HepG2 (cell line): ENCODE data around the gene ATP13A4. TPM values are rescaled to one million over a fixed set of nuclear protein-coding genes. Genes with fewer than 3 reads are reported as not detected.
A peak's percentile ranks its signal among the peaks of the same experiment; 100 is the strongest.

Experiments used
- ATAD3A ChIP-seq: sonication (generic); formaldehyde crosslinking; IDR thresholded peaks from 2 replicates; pipeline ENCODE4 v1.4.0; 2020; ENCODE audit warnings: missing genetic modification reagents
- ATF5 ChIP-seq: sonication (generic); formaldehyde crosslinking; IDR thresholded peaks from 2 replicates; pipeline ENCODE4 v1.4.0; 2020; ENCODE audit warnings: mild to moderate bottlenecking, low read depth, missing genetic modification reagents
- CSRNP2 ChIP-seq: sonication (generic); formaldehyde crosslinking; conservative IDR thresholded peaks from 2 replicates; pipeline ENCODE4 v1.8.0; 2022; ENCODE audit warnings: low read depth, missing genetic modification reagents
- E2F1 ChIP-seq: sonication (generic); formaldehyde crosslinking; IDR thresholded peaks from 2 replicates; pipeline ENCODE4 v1.5.0; 2020; ENCODE audit warnings: missing genetic modification reagents
- KLF11 ChIP-seq: IDR thresholded peaks from 2 replicates; pipeline ENCODE4 v1.6.1; 2016; ENCODE audit warnings: missing compliant biosample characterization
- MLXIP ChIP-seq: sonication (generic); formaldehyde crosslinking; IDR thresholded peaks from 2 replicates; pipeline ENCODE4 v1.9.0; 2021; ENCODE audit warnings: missing genetic modification reagents, borderline replicate concordance
- NFKB2 ChIP-seq: sonication (generic); formaldehyde crosslinking; IDR thresholded peaks from 2 replicates; pipeline ENCODE4 v1.4.0; 2020; ENCODE audit warnings: missing genetic modification reagents, borderline replicate concordance
- NR2F2 ChIP-seq: IDR thresholded peaks from 2 replicates; pipeline ENCODE4 v1.6.1; 2012; ENCODE audit warnings: low read depth, inconsistent platforms, borderline replicate concordance
- ONECUT2 ChIP-seq: sonication (generic); formaldehyde crosslinking; IDR thresholded peaks from 2 replicates; pipeline ENCODE4 v1.4.0; 2020; ENCODE audit warnings: missing genetic modification reagents
- POGZ ChIP-seq: sonication (generic); formaldehyde crosslinking; IDR thresholded peaks from 2 replicates; pipeline ENCODE4 v1.4.0; 2020; ENCODE audit warnings: mild to moderate bottlenecking, missing genetic modification reagents
- RNF2 ChIP-seq: fragments of 450-650 bp; conservative IDR thresholded peaks from 2 replicates; pipeline ENCODE4 v1.6.1; 2016; ENCODE audit warnings: low read depth
- SATB2 ChIP-seq: sonication (generic); formaldehyde crosslinking; IDR thresholded peaks from 2 replicates; pipeline ENCODE4 v1.5.0; 2020; ENCODE audit warnings: missing genetic modification reagents
- SMAD1 ChIP-seq: sonication (generic); formaldehyde crosslinking; IDR thresholded peaks from 2 replicates; pipeline ENCODE4 v1.4.0; 2020; ENCODE audit warnings: missing genetic modification reagents, low read depth, mild to moderate bottlenecking, borderline replicate concordance
- ZBTB43 ChIP-seq: sonication (generic); formaldehyde crosslinking; conservative IDR thresholded peaks from 2 replicates; pipeline ENCODE4 v1.4.0; 2020; ENCODE audit warnings: missing genetic modification reagents
- ZBTB7B ChIP-seq: sonication (generic); formaldehyde crosslinking; IDR thresholded peaks from 2 replicates; pipeline ENCODE4 v1.4.0; 2020; ENCODE audit warnings: missing genetic modification reagents
- ZFYVE20 ChIP-seq: sonication (generic); formaldehyde crosslinking; IDR thresholded peaks from 2 replicates; pipeline ENCODE4 v1.8.0; 2023; ENCODE audit warnings: low read depth, mild to moderate bottlenecking, moderate library complexity, missing genetic modification reagents, borderline replicate concordance
- ZNF550 ChIP-seq: sonication (generic); formaldehyde crosslinking; IDR thresholded peaks from 2 replicates; pipeline ENCODE4 v1.4.0; 2020; ENCODE audit warnings: mild to moderate bottlenecking, missing genetic modification reagents, borderline replicate concordance
- ZNF574 ChIP-seq: sonication (generic); formaldehyde crosslinking; IDR thresholded peaks from 2 replicates; pipeline ENCODE4 v1.4.0; 2020; ENCODE audit warnings: missing genetic modification reagents
- polyA plus RNA-seq, 8 experiments: library from polyadenylated mRNA; depleted of rRNA in 3 of 8; stranded (reverse) in 7 of 8; unstranded in 1 of 8; fragments of >200 nt; fragmentation: Illumina TruSeq in 4 of 8; extraction: Trizol in 4 of 8; gene quantifications; 2 replicates each; pipeline versions ENCODE4 v1.2.1 to v1.2.3, GENCODE V29; 2011 to 2016; ENCODE audit warnings: low read depth in 4 of 8, missing spikeins in 1 of 8, mixed read lengths in 1 of 8; ENCODE audit not compliant: insufficient read depth in 1 of 8
- total RNA-seq, 5 experiments: library from RNA; depleted of rRNA; stranded (reverse); fragments of >200 nt; fragmentation: Illumina TruSeq; extraction: Trizol; gene quantifications; 2 replicates each; pipeline ENCODE4 v1.2.3, GENCODE V29; 2016; ENCODE audit warnings: low read depth in 1 of 5

The ATP13A4 gene
- total and polyA plus RNA-seq, 2 of the 13 experiments (the other 11 are each of a cell fraction or from before 2014, with no cell fraction given): 0.01 to 0.07 TPM

- TF ChIP-seq ZNF574 (CRISPR knock-in tag): peak; percentile 97
- no peak for TF ChIP-seq SATB2 (CRISPR knock-in tag)
- TF ChIP-seq ATAD3A: 0 out of 2 replicates have a peak, but pooled peaks have one; percentile 30
- TF ChIP-seq MLXIP (CRISPR knock-in tag): no peak
- no peak for TF ChIP-seq ZFYVE20 (CRISPR knock-in tag)
- TF ChIP-seq ZBTB7B (CRISPR knock-in tag): 0 out of 2 replicates have a peak, but pooled peaks have one; percentile 72
- peak; percentile 71; the same call in 1 of the 2 replicates for TF ChIP-seq NFKB2 (CRISPR knock-in tag)
- peak; percentile 98; the same call in 1 of the 2 replicates for TF ChIP-seq SMAD1 (CRISPR knock-in tag)
- TF ChIP-seq NR2F2: no peak
- TF ChIP-seq ATF5 (CRISPR knock-in tag): no peak
- TF ChIP-seq E2F1 (CRISPR knock-in tag): peak; percentile 89
- no peak for TF ChIP-seq ONECUT2 (CRISPR knock-in tag)
- no peak for TF ChIP-seq CSRNP2
- peak; percentile 67; the same call in 1 of the 2 replicates for TF ChIP-seq ZBTB43
- 0 out of 2 replicates have a peak, but pooled peaks have one; percentile 74 for TF ChIP-seq KLF11
- peak; percentile 81 for TF ChIP-seq RNF2
- peak; percentile 100 for TF ChIP-seq POGZ
- no peak for TF ChIP-seq ZNF550
Measured at GRCh38 chr3:193592841-193593667, 38.4 kb upstream of the ATP13A4 start, which contains the start of gene OPA1 (continued).
